ENCODE data around the gene MYO16.

Gene MYO16

DNA sequence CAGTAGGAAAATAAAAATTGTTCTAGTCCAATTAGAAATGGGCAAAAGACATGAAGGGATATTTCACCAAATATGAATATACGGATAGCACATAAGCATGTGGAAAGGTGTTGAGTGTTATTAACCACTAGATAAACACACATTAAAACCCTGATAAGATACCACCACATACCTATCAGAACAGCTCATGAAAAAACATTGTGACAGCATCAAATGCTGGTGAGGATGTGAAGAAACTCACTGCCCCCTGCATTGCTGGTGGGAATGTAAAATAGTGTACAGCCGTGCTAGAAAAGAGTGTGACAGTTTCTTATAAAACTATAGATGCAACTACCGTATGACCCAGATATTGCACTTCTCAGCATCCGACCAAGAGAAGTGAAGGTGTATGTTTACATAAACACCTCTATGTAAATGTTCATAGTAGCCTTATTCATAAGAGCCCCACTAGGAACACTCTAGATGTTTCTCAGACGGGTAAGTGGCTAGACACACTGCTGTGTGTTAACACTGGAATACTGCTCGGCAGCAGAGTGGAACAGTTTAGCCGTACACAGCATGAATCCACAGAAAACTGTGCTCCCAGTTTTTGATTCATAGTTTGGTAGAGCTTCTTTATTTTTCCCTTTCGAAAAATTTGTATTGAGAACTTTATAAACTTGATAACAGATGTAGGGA lies 321.1 kb downstream of the MYO16 start:
- H3K4me1 ChIP-seq, result no peaks in the 10 kb centered on the region
- intact Hi-C loops (cut with DNase I; ENCODE audit: low total_unique reads), result no loop called here
- H3K36me3 ChIP-seq, result no peaks in the 10 kb centered on the region
- no peak for TF ChIP-seq CTCF (IDR thresholded peaks at IDR 0.05)
- DNase-seq, result no peak
- no peaks in the 10 kb centered on the region for H3K9me3 ChIP-seq
- no peaks in the 10 kb centered on the region for H3K27me3 ChIP-seq
- no peak overlapping the region for H3K27ac ChIP-seq
- H3K4me3 ChIP-seq, result no peak overlapping the region

DNA sequence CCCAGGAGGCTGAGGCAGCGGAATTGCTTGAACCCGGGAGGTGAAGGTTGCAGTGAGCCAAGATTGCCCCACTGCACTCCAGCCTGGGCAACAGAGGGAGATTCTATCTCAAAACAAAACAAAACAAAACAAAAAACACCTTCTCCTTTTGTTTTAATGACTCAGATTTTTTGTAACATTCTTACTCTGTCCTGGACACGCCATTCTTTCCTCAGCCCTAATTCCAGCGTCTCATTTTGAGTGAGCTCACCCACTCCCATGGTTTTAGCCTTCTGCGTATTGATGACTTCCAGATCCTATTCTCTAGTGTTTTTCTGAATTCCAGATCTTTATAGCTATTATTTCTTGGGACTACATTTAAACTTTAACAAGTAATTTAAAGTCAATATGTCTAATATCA lies 326.3 kb downstream of the MYO16 start:
- no peak for TF ChIP-seq CTCF (IDR thresholded peaks at IDR 0.05)
- intact Hi-C loops (cut with DNase I; ENCODE audit: low total_unique reads), result no loop called here

GRCh38 chr13:108957369-108958012 lies 328.1 kb downstream of the MYO16 start:
- H3K27ac ChIP-seq, result no peak overlapping the region
- intact Hi-C loops (cut with DNase I; ENCODE audit: low total_unique reads), result no loop called here
- DNase-seq, result no peak

More for the DNA sequence above, 326.3 kb downstream of the MYO16 start:
- no peaks in the 10 kb centered on the region for H3K36me3 ChIP-seq
- no peak overlapping the region for H3K27ac ChIP-seq
- H3K4me3 ChIP-seq, result no peak overlapping the region
- H3K27me3 ChIP-seq, result no peaks in the 10 kb centered on the region
- H3K9me3 ChIP-seq, result no peaks in the 10 kb centered on the region
- DNase-seq, result no peak
- peaks cover 0 to 27% (median 6%) of the 10 kb centered on the region in 4 donors for H3K4me1 ChIP-seq

GRCh38 chr13:108958013-108958376 lies 328.6 kb downstream of the MYO16 start:
- no peaks in the 10 kb centered on the region for H3K27me3 ChIP-seq
- TF ChIP-seq CTCF (IDR thresholded peaks at IDR 0.05), result no peak
- peaks cover 0 to 27% (median 6%) of the 10 kb centered on the region in 4 donors for H3K4me1 ChIP-seq
- H3K27ac ChIP-seq, result no peak overlapping the region
- H3K36me3 ChIP-seq, result no peaks in the 10 kb centered on the region
- no peaks in the 10 kb centered on the region for H3K9me3 ChIP-seq
- no peak for DNase-seq
- intact Hi-C loops (cut with DNase I; ENCODE audit: low total_unique reads), result no loop called here
- H3K4me3 ChIP-seq, result no peak overlapping the region

More at GRCh38 chr13:108957369-108958012, 328.1 kb downstream of the MYO16 start:
- no peaks in the 10 kb centered on the region for H3K9me3 ChIP-seq
- H3K4me3 ChIP-seq, result no peak overlapping the region
- H3K4me1 ChIP-seq, result peaks cover 0 to 27% (median 6%) of the 10 kb centered on the region in 4 donors
- no peaks in the 10 kb centered on the region for H3K27me3 ChIP-seq
- no peaks in the 10 kb centered on the region for H3K36me3 ChIP-seq
- no peak for TF ChIP-seq CTCF (IDR thresholded peaks at IDR 0.05)

DNA sequence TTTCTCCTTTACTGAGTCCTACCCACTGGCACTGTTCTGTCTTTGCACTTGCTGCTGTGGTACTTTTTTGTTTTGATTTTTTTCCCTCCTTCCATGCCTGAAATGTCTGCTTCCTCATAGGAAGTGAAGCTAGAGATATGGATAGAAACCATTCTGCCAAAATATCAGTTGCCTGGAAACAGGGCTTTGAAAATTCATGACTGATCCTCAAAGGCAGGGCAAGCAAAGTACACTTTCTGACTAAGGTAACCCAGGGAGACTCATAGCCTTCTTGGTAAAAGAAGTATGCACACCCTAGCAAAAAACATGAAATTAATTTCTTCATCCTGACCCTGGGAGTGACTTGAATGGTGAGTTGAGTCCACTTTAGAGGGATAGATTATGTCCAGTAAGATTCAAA lies 329.8 kb downstream of the MYO16 start:
- Histone ChIP-seq H3K36me3 (no peaks in the 10 kb centered on the region), H3K27me3 (no peaks in the 10 kb centered on the region), H3K27ac (peak overlapping the region; percentile 9 to 51), H3K4me1 (peaks cover 0 to 27% (median 6%) of the 10 kb centered on the region in 4 donors), H3K9me3 (no peaks in the 10 kb centered on the region), H3K4me3 (no peak overlapping the region)
- DNase-seq, result no peak
- intact Hi-C loops (cut with DNase I; ENCODE audit: low total_unique reads), result no loop called here
- no peak for TF ChIP-seq CTCF (IDR thresholded peaks at IDR 0.05)
